Measurements from ENCODE around the gene UACA.
"Not testable (repeated sequence)": the region's sequence is repeated elsewhere in the genome, so short reads cannot be mapped to it uniquely, and the experiment has no call there.

Gene UACA

GRCh38 chr15:70680817-70681216, 82.5 kb downstream of the UACA start:
- in situ Hi-C loops (cut with MboI; ENCODE audit: low pct_unique_long_range_greater_than_20kb, low sequenced_read_pairs): no loop called here
- no peak for DNase-seq

DNA sequence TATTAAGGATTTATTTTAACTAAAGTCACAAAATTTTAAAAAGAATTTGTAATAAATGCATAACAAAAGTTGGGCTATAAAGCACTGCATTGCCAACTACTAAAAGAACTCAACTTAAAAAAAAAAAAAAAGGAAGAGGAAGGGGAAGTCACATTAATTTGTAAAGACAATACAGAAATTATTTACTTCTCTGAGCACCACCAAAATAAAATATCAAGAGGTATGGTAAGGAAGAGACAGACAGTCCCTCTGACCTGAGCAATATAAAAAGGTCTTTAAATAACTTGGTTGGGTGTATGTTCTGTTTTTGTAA, 83.5 kb downstream of the UACA start:
- DNase-seq: no peak
- in situ Hi-C loops (cut with MboI; ENCODE audit: low pct_unique_long_range_greater_than_20kb, low sequenced_read_pairs): no loop called here

DNA sequence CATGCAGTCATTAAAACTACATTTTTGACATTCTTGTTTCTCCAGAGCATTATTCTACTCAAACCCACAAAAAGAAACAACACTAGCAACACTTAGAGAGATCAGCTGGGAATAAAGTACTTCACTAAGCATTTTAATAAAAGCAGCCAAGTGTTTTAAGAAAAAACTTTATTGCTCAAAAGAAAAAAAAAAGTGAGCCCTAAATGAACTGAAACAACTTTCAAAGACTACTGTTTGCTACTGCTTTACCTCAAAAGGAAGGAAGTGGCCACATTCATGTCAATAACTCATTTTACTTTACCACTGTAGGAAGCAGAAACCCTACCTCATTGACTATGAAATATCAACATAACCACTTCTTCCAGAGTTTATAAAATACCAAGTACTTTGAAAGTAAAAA, 91.3 kb downstream of the UACA start:
- peak; percentile 73 for DNase-seq
- in situ Hi-C loops (cut with MboI; ENCODE audit: low pct_unique_long_range_greater_than_20kb, low sequenced_read_pairs): no loop called here

DNA sequence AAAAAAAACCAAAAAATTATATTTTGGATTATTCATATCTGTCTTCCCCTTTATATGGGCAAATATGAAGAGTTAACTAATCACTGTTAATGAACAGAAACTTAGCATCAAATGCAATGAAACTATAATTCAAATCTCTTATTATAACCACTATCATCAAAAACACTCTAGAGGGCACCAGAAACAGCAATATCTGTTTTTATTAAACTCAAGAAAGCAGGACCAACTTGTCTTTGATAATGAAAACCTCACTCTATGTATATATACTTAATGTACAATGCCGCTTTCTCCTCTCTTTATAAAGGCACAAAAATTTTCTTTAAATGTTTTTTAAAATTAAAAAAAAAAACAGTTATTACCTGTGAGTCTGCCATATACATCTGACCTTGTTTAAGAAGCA, 92.7 kb downstream of the UACA start:
- peak; percentile 25 for DNase-seq
- in situ Hi-C loops (cut with MboI; ENCODE audit: low pct_unique_long_range_greater_than_20kb, low sequenced_read_pairs): no loop called here

GRCh38 chr15:70669966-70670658, 93.2 kb downstream of the UACA start:
- no peak for DNase-seq
- in situ Hi-C loops (cut with MboI; ENCODE audit: low pct_unique_long_range_greater_than_20kb, low sequenced_read_pairs): no loop called here

- in situ Hi-C loops (cut with MboI; ENCODE audit: low pct_unique_long_range_greater_than_20kb, low sequenced_read_pairs): no loop called here
- DNase-seq: no peak
These were observed 94.3 kb downstream of the UACA start for GRCh38 chr15:70669006-70669602.

GRCh38 chr15:70665599-70665998, 97.8 kb downstream of the UACA start:
- in situ Hi-C loops (cut with MboI; ENCODE audit: low pct_unique_long_range_greater_than_20kb, low sequenced_read_pairs): no loop called here
- DNase-seq: no peak

DNA sequence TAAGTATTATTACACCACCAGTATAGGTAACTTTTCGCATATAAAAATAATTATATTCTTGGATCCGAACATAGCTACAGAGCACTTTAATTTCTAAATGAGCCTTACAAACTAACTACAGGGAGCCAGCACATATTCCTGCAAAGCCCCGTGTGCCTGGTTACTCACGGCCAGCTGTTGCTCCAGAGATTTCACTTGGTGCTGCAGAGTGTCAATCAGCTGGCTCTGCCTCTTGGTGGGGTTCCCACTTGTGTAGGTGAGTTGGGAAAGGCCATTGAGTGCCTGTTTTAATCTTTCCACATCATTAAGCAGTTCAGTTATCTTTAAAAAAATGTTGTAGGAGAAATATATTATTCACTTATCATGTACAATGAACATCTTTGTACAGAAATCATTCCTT, 98.9 kb downstream of the UACA start:
- no peak for DNase-seq
- in situ Hi-C loops (cut with MboI; ENCODE audit: low pct_unique_long_range_greater_than_20kb, low sequenced_read_pairs): no loop called here

DNA sequence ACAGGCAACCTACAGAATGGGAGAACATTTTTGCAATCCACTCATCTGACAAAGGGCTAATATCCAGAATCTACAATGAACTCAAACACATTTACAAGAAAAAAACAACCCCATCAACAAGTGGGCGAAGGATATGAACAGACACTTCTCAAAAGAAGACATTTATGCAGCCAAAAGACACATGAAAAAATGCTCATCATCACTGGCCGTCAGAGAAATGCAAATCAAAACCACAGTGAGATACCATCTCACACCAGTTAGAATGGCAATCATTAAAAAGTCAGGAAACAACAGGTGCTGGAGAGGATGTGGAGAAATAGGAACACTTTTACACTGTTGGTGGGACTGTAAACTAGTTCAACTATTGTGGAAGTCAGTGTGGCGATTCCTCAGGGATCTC, 100.3 kb downstream of the UACA start:
- in situ Hi-C loops (cut with MboI; ENCODE audit: low pct_unique_long_range_greater_than_20kb, low sequenced_read_pairs); DNase-seq: not testable (repeated sequence)

DNA sequence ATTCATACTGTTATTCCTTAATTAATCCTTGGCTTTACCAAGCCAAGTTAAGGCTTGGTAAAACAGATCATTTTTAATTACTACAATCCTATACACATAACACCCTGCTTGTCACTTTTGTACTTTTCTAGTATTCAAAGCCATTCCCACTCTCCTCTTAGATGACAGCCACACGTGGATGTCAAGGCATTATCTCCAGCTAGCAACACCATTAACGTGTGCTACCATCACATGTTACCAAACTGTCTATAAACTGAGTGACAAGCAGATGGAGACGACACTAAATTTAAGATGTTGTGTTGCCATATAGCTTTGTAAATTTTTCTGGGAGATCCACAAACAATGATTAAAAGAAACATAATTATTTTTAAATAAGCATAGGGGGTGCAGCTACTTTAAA, 103.7 kb downstream of the UACA start:
- in situ Hi-C loops (cut with MboI; ENCODE audit: low pct_unique_long_range_greater_than_20kb, low sequenced_read_pairs): no loop called here
- DNase-seq: no peak

GRCh38 chr15:70658641-70659040, 104.7 kb downstream of the UACA start:
- no peak for DNase-seq
- in situ Hi-C loops (cut with MboI; ENCODE audit: low pct_unique_long_range_greater_than_20kb, low sequenced_read_pairs): no loop called here

- DNase-seq: no peak
- in situ Hi-C loops (cut with MboI; ENCODE audit: low pct_unique_long_range_greater_than_20kb, low sequenced_read_pairs): no loop called here
These were observed 109.9 kb downstream of the UACA start for GRCh38 chr15:70653426-70653825.

- in situ Hi-C loops (cut with MboI; ENCODE audit: low pct_unique_long_range_greater_than_20kb, low sequenced_read_pairs): no loop called here
- no peak for DNase-seq
These were observed 111.0 kb downstream of the UACA start for GRCh38 chr15:70652341-70652740.

DNA sequence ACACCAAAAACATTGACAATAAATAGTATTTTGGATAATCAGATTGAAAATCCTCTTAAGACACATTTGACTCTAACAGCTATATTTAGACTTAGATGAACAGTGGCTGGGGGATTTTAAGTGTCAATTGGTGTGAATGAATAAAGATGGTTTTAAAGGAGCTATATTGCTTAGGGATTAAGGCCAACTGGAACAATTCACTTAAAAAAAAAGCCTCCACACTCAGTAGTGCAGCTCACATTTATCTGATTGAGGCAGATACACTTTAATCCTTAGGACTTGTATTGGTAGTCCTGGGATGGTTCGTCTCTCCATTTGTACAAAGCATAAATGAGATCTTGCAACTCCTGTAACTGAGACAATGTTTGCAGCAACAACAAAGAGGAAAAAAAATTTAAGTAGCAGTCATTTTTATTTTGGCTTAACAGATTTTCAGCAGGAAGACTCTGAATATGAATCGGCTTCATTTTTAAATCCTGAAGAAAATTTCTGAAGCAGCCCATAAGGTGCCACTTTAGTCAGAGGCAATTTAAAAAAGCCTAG, 112.0 kb downstream of the UACA start:
- in situ Hi-C loops (cut with MboI; ENCODE audit: low pct_unique_long_range_greater_than_20kb, low sequenced_read_pairs): no loop called here
- DNase-seq: no peak

DNA sequence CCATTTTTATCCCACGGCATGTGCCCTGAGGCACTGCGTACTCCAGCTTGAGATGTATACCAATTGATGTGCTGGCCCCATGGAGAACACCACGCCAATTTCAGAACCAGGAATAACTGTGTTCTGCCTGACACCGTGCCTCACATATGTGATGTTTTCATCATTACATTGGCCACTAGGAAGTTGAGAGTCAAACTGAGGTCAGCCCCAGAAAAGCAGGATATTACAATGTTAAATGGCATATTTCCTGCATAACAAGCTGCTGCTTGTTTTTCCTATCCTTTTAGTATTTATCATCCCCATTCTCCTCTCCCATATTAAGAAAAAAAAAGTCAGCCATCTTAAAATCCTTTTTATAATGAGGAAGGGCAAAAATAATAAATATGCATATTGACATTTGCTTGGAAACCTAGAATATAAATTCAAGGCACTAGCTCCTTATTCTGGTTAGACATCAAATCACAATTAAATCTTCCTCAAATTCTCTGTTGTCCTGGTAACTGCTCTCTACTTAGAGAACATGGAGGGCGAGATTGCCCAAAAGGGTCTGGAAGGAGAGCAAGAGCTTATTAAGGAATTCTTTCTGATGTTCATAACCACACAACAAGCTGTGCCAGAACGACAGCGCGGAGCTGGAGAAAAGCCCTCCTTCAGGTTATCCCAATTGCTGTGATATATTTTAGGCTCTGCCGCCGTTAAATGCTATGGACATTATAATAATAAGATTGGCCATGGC, 112.6 kb downstream of the UACA start:
- in situ Hi-C loops (cut with MboI; ENCODE audit: low pct_unique_long_range_greater_than_20kb, low sequenced_read_pairs): no loop called here

GRCh38 chr15:70647396-70647795, 116.0 kb downstream of the UACA start:
- in situ Hi-C loops (cut with MboI; ENCODE audit: low pct_unique_long_range_greater_than_20kb, low sequenced_read_pairs): no loop called here
- DNase-seq: no peak

More for the DNA sequence above, 112.6 kb downstream of the UACA start:
- no peak for DNase-seq

GRCh38 chr15:70646169-70646568, 117.2 kb downstream of the UACA start:
- in situ Hi-C loops (cut with MboI; ENCODE audit: low pct_unique_long_range_greater_than_20kb, low sequenced_read_pairs): no loop called here

GRCh38 chr15:70643783-70644125, 119.6 kb downstream of the UACA start:
- no peak for DNase-seq
- in situ Hi-C loops (cut with MboI; ENCODE audit: low pct_unique_long_range_greater_than_20kb, low sequenced_read_pairs): no loop called here

More at GRCh38 chr15:70646169-70646568, 117.2 kb downstream of the UACA start:
- no peak for DNase-seq

DNA sequence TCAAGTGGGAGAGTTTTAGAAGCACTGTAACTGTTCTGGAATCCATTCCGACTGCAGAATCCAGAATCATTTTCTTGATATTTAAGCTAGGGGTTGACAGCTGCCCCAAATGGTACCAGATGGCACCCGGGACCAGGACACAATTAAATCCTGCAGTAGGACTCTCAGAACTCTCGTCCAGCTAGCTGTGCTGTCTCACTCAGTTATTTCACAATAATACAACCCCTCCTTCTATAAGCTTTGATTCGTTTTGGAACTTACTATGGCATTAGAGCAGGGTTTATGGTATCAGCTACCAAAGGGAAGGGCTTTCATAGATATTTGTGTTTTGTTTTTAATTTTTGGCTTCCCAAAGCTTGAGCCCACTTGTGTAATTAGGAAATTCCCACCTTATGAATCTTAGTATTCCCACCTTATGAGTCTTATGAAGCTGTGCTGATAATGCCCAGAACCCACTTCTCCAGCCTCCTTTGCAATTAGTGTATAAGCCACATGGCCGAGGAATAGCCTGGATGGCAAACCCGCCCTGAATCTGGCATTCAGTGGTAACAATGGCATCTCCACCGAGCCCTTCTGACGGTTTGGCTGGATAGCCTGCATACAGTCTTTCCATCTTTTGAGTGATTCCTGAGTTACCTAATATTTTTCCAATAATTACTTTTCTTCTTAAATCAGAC, 120.1 kb downstream of the UACA start:
- DNase-seq: no peak
- in situ Hi-C loops (cut with MboI; ENCODE audit: low pct_unique_long_range_greater_than_20kb, low sequenced_read_pairs): no loop called here
